Adrenal gland (tissue), 5 donors: ENCODE measurements around the gene TIMM44.

Experiments used
- POLR2A ChIP-seq, 2 donors: fragments of 450-650 bp; IDR thresholded peaks; one replicate each; pipeline ENCODE4 v1.6.1; 2017; ENCODE audit warnings: antibody characterized with exemption in 2 of 2, mild to moderate bottlenecking in 2 of 2, moderate library complexity in 1 of 2
- TF ChIP-seq, protein P1 (sequence below), 6 experiments: fragments of 450-650 bp in 4 of 6; fragments of 200-600 bp in 2 of 6; sonication (generic) in 1 of 6; IDR thresholded peaks; 1 replicate in 5 of 6; 2 replicates in 1 of 6; pipeline versions ENCODE4 v1.5.1 to v1.8.0; 2016 to 2021; ENCODE audit warnings: antibody characterized with exemption in 6 of 6, mild to moderate bottlenecking in 2 of 6, moderate library complexity in 1 of 6
- donor health status: DM: no; HTN: no; CAD: no.

DNA sequence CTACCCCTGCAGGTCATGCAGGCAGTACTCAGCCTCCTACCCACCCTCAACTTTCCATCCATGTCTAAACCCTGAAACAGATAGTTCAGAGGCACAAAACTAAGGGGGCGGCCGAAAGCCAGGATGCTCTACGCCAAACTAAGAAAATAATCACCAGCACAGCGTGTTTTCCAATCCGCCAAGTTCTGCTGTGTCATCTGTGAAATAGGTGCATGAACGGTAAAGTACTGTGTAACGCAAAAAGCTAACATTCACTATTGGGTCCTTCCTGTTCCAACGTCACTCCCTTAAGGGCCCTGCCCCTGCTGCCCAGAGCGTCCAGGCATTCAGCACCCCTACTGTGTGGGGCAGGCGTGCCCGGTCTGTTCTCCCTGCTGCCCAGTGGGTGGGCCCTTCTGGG is 12.2 kb upstream of the TIMM44 start:
- no peak for TF ChIP-seq POLR2A (IDR thresholded peaks at IDR 0.05)
- TF ChIP-seq, protein P1, sequence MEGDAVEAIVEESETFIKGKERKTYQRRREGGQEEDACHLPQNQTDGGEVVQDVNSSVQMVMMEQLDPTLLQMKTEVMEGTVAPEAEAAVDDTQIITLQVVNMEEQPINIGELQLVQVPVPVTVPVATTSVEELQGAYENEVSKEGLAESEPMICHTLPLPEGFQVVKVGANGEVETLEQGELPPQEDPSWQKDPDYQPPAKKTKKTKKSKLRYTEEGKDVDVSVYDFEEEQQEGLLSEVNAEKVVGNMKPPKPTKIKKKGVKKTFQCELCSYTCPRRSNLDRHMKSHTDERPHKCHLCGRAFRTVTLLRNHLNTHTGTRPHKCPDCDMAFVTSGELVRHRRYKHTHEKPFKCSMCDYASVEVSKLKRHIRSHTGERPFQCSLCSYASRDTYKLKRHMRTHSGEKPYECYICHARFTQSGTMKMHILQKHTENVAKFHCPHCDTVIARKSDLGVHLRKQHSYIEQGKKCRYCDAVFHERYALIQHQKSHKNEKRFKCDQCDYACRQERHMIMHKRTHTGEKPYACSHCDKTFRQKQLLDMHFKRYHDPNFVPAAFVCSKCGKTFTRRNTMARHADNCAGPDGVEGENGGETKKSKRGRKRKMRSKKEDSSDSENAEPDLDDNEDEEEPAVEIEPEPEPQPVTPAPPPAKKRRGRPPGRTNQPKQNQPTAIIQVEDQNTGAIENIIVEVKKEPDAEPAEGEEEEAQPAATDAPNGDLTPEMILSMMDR (IDR thresholded peaks at IDR 0.05) = no peak
